Measurements from ENCODE around the gene TARP.

TARP gene

GRCh38 chr7:38211940-38212339, 61.5 kb downstream of the TARP start:
- no peak for DNase-seq

- no peak for DNase-seq
These were observed 62.0 kb downstream of the TARP start for GRCh38 chr7:38211486-38211885.

Data from NCI-H2107 (cell line).